HG02938 (cell line): ENCODE results near the gene TAS2R1.

Experiments
- ATAC-seq: cut with Tn5 transposase; IDR thresholded peaks from one replicate; pipeline ENCODE4 v1.9.1; 2021; ENCODE audit warnings: mild to moderate bottlenecking, moderate library complexity; ENCODE audit not compliant: unreplicated experiment

The TAS2R1 gene

GRCh38 chr5:9589049-9589835 is 40.9 kb downstream of the TAS2R1 start:
- ATAC-seq: no peak

GRCh38 chr5:9588254-9588653 is 41.9 kb downstream of the TAS2R1 start:
- ATAC-seq: no peak

- ATAC-seq: no peak
Measured at GRCh38 chr5:9587135-9587534, 43.0 kb downstream of the TAS2R1 start.

GRCh38 chr5:9582406-9582805 is 47.7 kb downstream of the TAS2R1 start:
- no peak for ATAC-seq
